HL-60 (cell line): ENCODE data around the gene GFER.

Experiments
- CTCF ChIP-seq: IDR thresholded peaks from one replicate; pipeline ENCODE4 v1.5.1; 2011; ENCODE audit warnings: low read length, control low read depth, inconsistent platforms; ENCODE audit not compliant: insufficient read depth
- GABPA ChIP-seq: IDR thresholded peaks from 2 replicates; pipeline ENCODE4 v1.6.1; 2012; ENCODE audit warnings: low read depth
- POLR2AphosphoS5 ChIP-seq: IDR thresholded peaks from 2 replicates; pipeline ENCODE4 v1.6.1; 2012; ENCODE audit warnings: low read depth
- REST ChIP-seq: IDR thresholded peaks from 2 replicates; pipeline ENCODE4 v1.6.1; 2012; ENCODE audit warnings: low read depth; ENCODE audit not compliant: insufficient replicate concordance
- SPI1 ChIP-seq: IDR thresholded peaks from 2 replicates; pipeline ENCODE4 v1.6.1; 2012; ENCODE audit warnings: low read depth, mild to moderate bottlenecking, borderline replicate concordance

GRCh38 chr16:1942810-1943726 lies 40.9 kb upstream of the GFER start, which contains the start of gene MSRB1:
- TF ChIP-seq CTCF (no peak), REST (no peak), GABPA (no peak), POLR2AphosphoS5 (peak; percentile 59; the same call in 1 of the 2 replicates), SPI1 (peak; percentile 64; the same call in 1 of the 2 replicates)
